Retina (tissue), 1 donor: ENCODE results near the gene ALKBH4.
"Not testable (repeated sequence)": the region's sequence is repeated elsewhere in the genome, so short reads cannot be mapped to it uniquely, and the experiment has no call there.

ENCODE experiments used
- DNase-seq: peaks from one replicate; pipeline ENCODE4 v3.0.0-alpha.2; 2016

The ALKBH4 gene

GRCh38 chr7:102464577-102465280 lies at the start of gene ALKBH4, which contains the start of gene LRWD1:
Gene ALKBH4, minus strand, starts transcription at chr7:102464863. Its CDS starts 27 bp downstream, at chr7:102464836.
Gene LRWD1, plus strand, starts transcription at chr7:102464984. Its CDS starts 97 bp downstream, at chr7:102465081.
- peak; percentile 97 for DNase-seq

- DNase-seq, result peak; percentile 57
Observed at GRCh38 chr7:102512642-102513221, 48.1 kb upstream of the ALKBH4 start.

DNA sequence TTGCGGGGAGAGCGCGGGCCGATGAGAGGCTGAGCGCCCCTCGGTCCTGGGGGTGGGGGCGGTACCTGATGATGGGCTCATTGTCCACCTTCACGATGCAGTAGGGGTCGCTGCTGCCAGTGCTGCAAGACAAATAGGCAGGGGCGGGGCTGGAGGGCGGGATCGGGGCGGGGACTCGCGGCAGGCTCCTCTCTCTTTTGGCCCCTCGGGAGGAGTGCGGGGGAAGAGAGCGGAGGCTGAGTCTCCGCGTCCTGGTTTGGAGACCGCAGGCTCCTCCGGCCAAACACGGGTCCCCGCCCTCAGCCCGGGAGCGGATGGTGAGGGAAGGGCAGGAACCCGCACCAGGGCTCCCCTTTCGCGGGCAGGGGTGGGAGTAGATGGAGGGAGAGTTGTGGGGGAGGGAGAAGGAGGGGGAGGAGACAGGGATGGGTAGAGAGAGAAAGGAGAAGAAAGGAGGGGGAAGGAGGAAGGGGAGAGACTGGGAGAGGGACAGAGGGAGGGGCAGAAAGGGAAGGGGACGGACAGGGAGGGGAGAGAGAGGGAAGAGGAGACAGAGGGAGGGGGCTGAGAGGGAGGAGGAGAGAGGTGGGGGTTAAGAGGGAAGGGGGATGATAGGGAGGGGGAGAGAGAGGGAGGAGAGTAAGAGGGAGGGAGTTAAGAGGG lies 47.3 kb upstream of the ALKBH4 start:
- not testable (repeated sequence) for DNase-seq

DNA sequence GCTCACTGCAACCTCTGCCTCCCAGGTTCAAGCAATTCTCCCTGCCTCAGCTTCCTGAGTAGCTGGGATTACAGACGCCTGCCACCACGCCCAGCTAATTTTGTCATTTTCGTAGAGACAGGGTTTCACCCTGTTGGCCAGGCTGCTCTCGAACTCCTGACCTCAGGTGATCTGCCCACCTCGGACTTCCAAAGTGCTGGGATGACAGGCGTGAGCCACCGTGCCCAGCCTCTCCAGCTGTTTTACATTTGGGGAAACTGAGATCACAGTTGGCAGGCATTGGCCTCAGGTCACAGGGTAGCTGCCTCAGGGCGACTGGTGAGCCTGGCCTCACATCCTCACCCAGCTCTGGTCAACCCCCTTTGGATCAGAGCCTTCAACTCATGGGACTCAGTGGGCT lies 45.9 kb upstream of the ALKBH4 start:
- not testable (repeated sequence) for DNase-seq

DNA sequence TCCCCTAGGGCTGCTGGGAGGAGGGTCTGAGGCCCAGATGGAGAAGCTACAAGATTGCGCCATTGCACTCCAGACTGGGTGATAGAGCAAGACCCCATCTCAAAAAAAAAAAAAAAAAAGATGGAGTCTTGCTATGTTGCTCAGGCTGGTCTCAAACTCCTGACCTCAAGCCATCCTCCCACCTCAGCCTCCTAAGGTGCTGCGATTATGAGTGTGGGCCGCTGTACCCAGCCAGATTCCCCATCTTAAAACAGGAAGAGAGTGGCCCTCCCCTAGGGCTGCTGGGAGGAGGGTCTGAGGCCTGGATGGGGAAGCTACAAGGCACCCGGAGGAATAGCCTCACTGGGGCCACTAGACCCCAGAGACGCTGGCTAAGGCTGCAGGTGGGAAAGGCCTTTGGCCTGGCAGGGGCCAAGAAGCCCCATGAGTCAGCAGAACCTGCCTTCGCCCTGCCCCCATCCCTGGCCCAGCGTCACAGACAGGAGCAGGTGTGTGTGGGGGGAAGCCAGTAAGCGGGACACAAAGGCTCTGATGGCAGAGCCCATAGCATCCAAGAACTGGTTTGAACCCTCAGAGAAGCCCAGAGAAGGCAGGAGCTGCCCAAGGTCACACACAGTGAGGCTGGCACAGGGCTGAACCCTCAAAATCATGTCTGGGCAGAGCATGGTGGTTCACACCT lies 42.9 kb upstream of the ALKBH4 start:
- DNase-seq, result not testable (repeated sequence)

GRCh38 chr7:102505298-102506185 lies 40.9 kb upstream of the ALKBH4 start:
- not testable (repeated sequence) for DNase-seq

DNA sequence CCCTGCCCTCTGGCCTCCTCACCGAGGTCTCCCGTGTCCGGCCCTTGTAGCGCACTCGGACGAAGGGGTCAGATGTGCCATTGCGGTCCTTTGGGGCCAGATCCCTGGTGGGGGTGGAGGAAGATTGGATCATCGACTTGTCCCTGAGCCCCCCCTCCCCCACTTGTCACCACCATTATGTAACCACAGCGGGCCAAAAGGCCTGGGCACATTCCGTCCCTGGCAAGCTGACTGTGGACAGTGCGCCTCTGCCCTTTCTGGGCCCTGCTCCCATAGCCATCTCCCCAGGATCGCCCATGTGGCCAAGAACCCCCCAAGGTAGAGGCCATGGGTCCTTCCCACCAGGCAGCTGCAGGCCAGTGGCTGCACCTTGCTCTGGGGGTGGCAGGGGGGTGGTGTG lies 38.5 kb upstream of the ALKBH4 start:
- not testable (repeated sequence) for DNase-seq

DNA sequence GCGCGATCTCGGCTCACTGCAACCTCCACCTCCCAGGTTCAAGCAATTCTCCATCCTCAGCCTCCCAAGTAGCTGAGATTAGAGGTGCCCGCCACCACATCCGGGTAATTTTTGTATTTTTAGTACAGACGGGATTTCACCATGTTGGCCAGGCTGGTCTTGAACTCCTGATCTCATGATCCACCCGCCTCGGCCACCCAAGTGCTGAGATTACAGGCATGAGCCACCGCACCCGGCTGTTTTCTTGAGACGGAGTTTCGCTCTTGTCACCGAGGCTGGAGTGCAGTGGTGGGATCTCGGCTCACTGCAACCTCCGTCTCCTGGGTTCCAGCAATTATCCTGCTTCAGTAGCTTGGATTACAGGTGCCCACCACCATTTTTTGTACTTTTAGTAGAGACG lies 33.7 kb upstream of the ALKBH4 start:
- DNase-seq, result not testable (repeated sequence)

DNA sequence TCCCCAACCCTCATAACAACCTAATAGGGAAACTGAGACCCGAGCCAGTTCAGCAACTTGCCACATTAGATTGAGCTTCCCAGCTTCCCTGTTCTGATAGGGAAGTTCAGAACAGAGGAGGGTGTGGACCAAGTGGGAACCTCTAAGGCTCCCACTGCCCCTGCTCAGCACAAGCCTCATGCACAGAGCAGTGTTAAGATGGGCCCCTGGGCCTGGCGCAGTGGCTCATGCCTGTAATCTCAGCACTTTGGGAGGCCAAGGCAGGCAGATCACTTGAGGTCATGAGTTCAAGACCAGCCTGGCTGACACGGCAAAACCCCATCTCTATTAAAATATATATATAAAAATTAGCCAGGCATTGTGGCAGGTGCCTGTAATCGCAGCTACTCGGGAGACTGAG lies 32.6 kb upstream of the ALKBH4 start:
- DNase-seq, result not testable (repeated sequence)

GRCh38 chr7:102496861-102497260 lies 32.2 kb upstream of the ALKBH4 start:
- DNase-seq, result not testable (repeated sequence)

- DNase-seq, result not testable (repeated sequence)
Observed at GRCh38 chr7:102494473-102495149, 29.9 kb upstream of the ALKBH4 start.

DNA sequence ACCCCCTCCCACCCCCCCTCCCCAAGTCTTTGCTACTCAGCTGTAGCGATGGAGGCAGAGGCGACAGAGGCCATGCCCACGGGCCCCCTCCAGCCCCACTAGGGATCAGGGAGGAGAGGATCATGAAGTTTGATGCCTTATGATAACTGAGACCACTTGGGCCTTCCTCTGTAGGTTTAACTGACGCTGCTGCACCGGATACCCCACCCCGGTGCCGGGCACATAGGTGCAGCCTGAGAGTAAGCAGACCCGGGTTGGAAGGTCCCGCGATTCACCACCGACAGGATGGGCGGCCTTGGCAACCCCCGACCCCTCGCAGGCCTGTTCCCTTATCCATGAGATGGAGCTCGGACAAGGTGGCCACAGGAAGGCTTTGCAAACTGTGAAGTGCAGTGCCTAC lies 29.4 kb upstream of the ALKBH4 start:
- DNase-seq, result not testable (repeated sequence)

DNA sequence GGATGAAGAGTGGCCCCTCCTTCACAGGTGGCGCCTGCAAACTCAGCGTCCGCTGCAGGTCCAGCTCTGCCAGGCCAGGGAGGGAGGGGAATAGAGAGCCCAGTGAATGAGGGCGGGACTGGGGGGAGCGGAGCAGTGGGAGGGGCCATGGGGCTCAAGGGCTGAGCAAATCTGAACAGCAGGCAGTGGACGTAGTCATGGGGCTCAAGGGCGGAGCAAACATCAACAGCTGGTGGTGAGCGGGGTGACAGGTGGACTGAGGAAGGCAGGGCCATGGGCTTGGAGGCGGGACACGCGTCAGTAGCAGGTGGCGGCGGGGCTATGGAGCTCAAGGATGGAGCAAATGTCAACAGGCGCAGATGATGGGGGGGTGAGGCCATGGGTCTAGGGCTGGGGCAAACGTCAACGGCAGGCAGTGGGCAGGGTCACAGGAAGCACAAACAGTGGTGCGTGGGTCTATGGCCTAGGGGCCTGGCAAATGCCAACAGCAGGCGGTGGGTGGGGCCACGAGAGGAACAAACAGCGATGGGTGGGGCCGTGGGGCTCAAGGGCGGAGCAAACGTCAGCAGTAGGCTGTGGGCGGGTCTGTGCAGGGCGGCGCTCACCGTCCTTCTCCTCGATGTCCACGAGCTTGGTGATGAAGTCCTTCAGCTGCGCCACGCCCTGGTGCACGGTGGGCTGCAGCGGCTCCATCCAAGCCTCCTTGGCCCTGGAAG lies 28.7 kb upstream of the ALKBH4 start:
- not testable (repeated sequence) for DNase-seq

GRCh38 chr7:102490529-102491075 lies 25.9 kb upstream of the ALKBH4 start:
- not testable (repeated sequence) for DNase-seq

DNA sequence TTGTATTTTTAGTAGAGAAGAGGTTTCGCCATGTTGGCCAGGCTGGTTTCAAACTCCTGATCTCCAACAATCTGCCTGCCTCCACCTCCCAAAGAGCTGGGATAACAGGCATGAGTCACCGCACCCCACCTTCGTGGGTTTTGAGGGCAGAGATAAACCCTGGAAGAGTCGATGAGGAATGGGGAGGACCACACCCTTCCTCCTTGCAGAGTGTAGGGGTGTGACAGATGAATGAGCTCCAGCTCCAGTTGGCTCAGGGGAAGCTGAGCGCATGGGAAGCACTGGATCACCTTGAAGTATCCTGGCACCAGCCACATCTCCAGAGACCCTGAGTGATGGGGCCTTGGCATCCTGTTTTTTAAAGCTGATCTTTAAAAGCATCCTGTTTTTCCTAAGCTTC lies 19.7 kb upstream of the ALKBH4 start:
- not testable (repeated sequence) for DNase-seq

GRCh38 chr7:102481962-102482361 lies 17.3 kb upstream of the ALKBH4 start:
- DNase-seq, result not testable (repeated sequence)

GRCh38 chr7:102479982-102480637 lies 15.4 kb upstream of the ALKBH4 start:
- not testable (repeated sequence) for DNase-seq

DNA sequence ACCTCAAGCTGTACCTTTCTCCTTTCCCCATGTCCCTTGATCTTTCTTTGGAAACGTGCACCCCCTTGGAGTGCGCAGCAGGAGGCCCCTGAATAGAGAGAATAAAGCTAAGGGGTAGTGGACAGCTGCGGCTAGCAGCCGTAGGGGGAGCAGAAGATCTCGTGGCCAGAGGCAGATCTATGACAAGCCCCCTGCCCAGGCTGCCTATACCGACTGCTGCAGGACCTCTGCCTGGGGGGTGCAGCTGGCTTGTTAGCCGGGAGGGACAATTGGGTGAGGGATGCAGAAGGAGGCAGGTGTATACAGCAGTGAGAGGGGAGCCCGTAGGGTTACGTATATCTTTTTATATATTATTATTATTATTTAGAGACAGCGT lies 14.5 kb upstream of the ALKBH4 start:
- not testable (repeated sequence) for DNase-seq

DNA sequence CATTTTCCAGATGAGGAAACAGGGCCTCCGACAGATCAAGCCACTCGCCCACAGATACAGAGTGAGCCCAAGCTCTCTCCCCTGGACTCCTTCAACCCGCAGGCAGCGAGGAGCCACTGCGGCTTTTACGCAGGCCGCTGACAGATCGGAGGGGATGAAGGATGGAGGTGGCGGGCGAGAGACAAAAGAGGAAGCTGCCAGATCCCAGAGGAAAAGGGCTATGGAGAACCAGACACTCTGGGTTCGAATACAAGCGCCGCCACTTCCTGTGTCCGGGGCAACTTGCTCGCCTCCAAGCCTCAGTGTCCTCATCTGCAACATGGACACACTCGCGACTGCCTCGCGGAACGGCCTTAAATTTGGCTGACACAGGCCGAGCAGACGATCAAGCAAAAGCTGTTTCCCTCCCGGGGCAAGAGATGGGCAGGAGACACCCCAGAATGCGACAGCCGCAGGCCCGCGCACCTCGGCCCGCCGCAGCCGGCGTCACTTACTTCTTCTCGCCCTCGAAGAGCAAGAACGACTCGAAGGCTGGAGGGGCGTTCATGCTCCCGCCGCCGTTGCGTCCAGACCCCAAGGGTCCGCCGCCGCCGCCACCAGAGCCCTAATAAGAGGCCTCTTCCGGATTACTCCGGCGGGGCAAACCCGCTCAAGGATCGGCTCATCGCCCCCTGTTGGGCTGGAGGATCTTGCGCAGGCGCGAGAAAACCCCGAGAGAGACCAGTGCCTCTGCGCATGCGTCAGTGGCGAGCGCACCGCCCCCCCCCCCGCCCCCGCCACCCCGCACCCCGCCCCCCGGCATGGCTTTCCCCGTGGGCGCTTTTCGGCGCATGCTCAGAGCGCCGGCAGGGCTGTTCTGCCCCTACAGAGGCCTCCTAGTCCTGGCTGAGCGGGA lies 13.9 kb upstream of the ALKBH4 start, which contains the start of gene POLR2J:
Gene POLR2J, minus strand, starts transcription at position 609 of the 895 bp plus-strand sequence. Its CDS starts 62 bp downstream, at position 547.
- peak; percentile 75 for DNase-seq
